ENCODE measurements around the gene MCF2L. TPM values are rescaled to one million over a fixed set of nuclear protein-coding genes. Genes with fewer than 3 reads are reported as not detected.

MCF2L gene
- total RNA-seq, 1 experiment from 2014 or later = 22.1 TPM

- no peaks in the 10 kb centered on the region for H3K27me3 Mint-ChIP-seq (ENCODE audit: insufficient read depth, unreplicated experiment)
- DNase-seq = no peak
- intact Hi-C loops (cut with micrococcal nuclease; ENCODE audit: unreplicated experiment) = no loop called here
- Histone ChIP-seq H3K4me3 (ENCODE audit: low read depth, low read length) (no peak overlapping the region), H3K27me3 (replicated peaks; ENCODE audit: control insufficient read depth, insufficient read depth, low read length) (no peaks in the 10 kb centered on the region), H3K4me1 (no peaks in the 10 kb centered on the region), H3K9me3 (no peaks in the 10 kb centered on the region), H3K36me3 (ENCODE audit: control insufficient read depth, insufficient read depth, low read length) (no peaks in the 10 kb centered on the region; the same call in 1 of the 2 replicates)
- no peaks in the 10 kb centered on the region for H3K4me1 Mint-ChIP-seq (ENCODE audit: low read depth, unreplicated experiment)
- H3K36me3 Mint-ChIP-seq (ENCODE audit: insufficient read depth, unreplicated experiment) = peaks cover 5% of the 10 kb centered on the region
- no TSS peak for BruUV-seq (replicated peaks)
- ChIA-PET POLR2A (no interaction called here), CTCF (no interaction called here)
- H3K27ac Mint-ChIP-seq (ENCODE audit: unreplicated experiment) = no peak overlapping the region
- no peaks in the 10 kb centered on the region for H3K9me3 Mint-ChIP-seq (ENCODE audit: unreplicated experiment)
- H3K4me3 Mint-ChIP-seq (ENCODE audit: unreplicated experiment) = no peak overlapping the region
- no peak for TF ChIP-seq CTCF (IDR thresholded peaks at IDR 0.05; ENCODE audit: insufficient read depth in 1 of 2, low read depth in 1 of 2, low read length in 1 of 2, severe bottlenecking in 1 of 2, unreplicated experiment in 1 of 2)
Observed at GRCh38 chr13:113061271-113061625, 92.2 kb downstream of the MCF2L start.

DNA sequence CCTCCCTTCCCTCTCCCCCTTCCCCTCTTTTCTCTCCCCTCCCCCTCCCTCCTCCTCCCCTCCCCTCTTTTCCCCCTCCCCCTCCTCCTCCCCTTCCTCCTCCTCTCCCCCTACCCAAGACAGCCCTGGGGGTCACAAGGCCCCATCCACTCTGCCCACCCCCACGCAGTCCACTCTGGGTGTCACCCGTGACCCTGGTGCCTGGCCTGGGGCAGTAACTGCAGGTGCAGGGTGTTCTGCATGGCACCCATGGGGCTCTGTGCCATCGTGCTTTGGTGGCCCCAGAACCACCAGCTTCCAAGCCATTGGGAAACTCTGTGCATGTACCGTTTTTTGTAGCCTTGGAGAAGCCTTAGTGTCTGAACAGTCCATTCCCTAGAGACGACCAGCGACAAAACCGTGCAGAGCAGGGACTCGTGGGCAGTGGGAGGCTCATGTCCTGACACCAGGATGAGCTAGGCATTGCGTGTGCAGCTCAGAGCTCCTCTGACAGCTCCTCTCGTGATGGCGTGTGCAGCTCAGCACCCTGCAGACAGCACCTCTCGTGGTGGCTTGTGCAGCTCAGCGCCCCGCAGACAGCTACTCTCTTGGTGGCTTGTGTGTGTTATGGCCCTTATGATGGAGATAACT is 92.9 kb downstream of the MCF2L start:
- no peaks in the 10 kb centered on the region for H3K9me3 ChIP-seq
- ChIA-PET POLR2A (no interaction called here), CTCF (no interaction called here)
- H3K27ac Mint-ChIP-seq (ENCODE audit: unreplicated experiment) = no peak overlapping the region
- H3K27me3 ChIP-seq (replicated peaks; ENCODE audit: control insufficient read depth, insufficient read depth, low read length) = no peaks in the 10 kb centered on the region
- no peaks in the 10 kb centered on the region; the same call in 1 of the 2 replicates for H3K36me3 ChIP-seq (ENCODE audit: control insufficient read depth, insufficient read depth, low read length)
- no peaks in the 10 kb centered on the region for H3K4me1 Mint-ChIP-seq (ENCODE audit: low read depth, unreplicated experiment)
- H3K4me3 Mint-ChIP-seq (ENCODE audit: unreplicated experiment) = no peak overlapping the region
- no peaks in the 10 kb centered on the region for H3K9me3 Mint-ChIP-seq (ENCODE audit: unreplicated experiment)
- peaks cover 5% of the 10 kb centered on the region for H3K36me3 Mint-ChIP-seq (ENCODE audit: insufficient read depth, unreplicated experiment)
- no peak for DNase-seq
- intact Hi-C loops (cut with micrococcal nuclease; ENCODE audit: unreplicated experiment) = no loop called here
- TF ChIP-seq CTCF (IDR thresholded peaks at IDR 0.05; ENCODE audit: insufficient read depth in 1 of 2, low read depth in 1 of 2, low read length in 1 of 2, severe bottlenecking in 1 of 2, unreplicated experiment in 1 of 2) = no peak
- no TSS peak for BruUV-seq (replicated peaks)
- no peaks in the 10 kb centered on the region for H3K4me1 ChIP-seq
- H3K27me3 Mint-ChIP-seq (ENCODE audit: insufficient read depth, unreplicated experiment) = no peaks in the 10 kb centered on the region
- H3K4me3 ChIP-seq (ENCODE audit: low read depth, low read length) = no peak overlapping the region

- no peak for TF ChIP-seq CTCF (IDR thresholded peaks at IDR 0.05; ENCODE audit: insufficient read depth in 1 of 2, low read depth in 1 of 2, low read length in 1 of 2, severe bottlenecking in 1 of 2, unreplicated experiment in 1 of 2)
- ChIA-PET CTCF (interaction anchor here (0.6 kb wide), 1 partner anchor 209 kb away, joined by 3 read pairs; no protein-coding TSS in a partner anchor), POLR2A (interaction anchor here (0.5 kb wide), 1 partner anchor 877 kb away, joined by 4 read pairs; no protein-coding TSS in a partner anchor)
- H3K4me1 Mint-ChIP-seq (ENCODE audit: low read depth, unreplicated experiment) = no peaks in the 10 kb centered on the region
- Histone ChIP-seq H3K4me3 (ENCODE audit: low read depth, low read length) (no peak overlapping the region), H3K4me1 (no peaks in the 10 kb centered on the region), H3K9me3 (no peaks in the 10 kb centered on the region), H3K36me3 (ENCODE audit: control insufficient read depth, insufficient read depth, low read length) (no peaks in the 10 kb centered on the region; the same call in 1 of the 2 replicates), H3K27me3 (replicated peaks; ENCODE audit: control insufficient read depth, insufficient read depth, low read length) (no peaks in the 10 kb centered on the region)
- H3K27ac Mint-ChIP-seq (ENCODE audit: unreplicated experiment) = no peak overlapping the region
- H3K36me3 Mint-ChIP-seq (ENCODE audit: insufficient read depth, unreplicated experiment) = peaks cover 5% of the 10 kb centered on the region
- no TSS peak for BruUV-seq (replicated peaks)
- intact Hi-C loops (cut with micrococcal nuclease; ENCODE audit: unreplicated experiment) = no loop called here
- H3K9me3 Mint-ChIP-seq (ENCODE audit: unreplicated experiment) = no peaks in the 10 kb centered on the region
- no peak for DNase-seq
- no peak overlapping the region for H3K4me3 Mint-ChIP-seq (ENCODE audit: unreplicated experiment)
- H3K27me3 Mint-ChIP-seq (ENCODE audit: insufficient read depth, unreplicated experiment) = no peaks in the 10 kb centered on the region
Observed at GRCh38 chr13:113062691-113063090, 93.7 kb downstream of the MCF2L start.

Measured in Caco-2 (cell line).